Measurements from ENCODE around the gene SELENOS.

The SELENOS gene

DNA sequence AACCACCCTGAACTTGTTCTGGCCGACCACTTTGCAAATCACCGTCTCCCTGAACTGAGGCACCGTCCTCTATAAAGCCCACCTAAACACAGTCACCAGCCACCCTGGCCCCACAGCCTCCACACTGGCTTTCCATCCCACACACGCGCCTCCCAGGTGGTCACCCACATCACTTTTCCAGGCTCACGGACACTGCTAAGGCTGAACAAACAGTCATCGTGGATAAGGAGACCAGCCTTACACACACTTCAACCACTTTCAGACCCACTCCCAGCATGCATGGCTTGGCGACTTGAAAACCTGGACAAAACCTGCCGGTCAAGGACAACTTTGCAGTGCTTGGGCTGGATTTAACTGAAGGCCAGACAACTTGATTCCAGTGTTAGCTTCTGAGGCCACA, 33.9 kb downstream of the SELENOS start:
- peak overlapping the region; percentile 64 for H3K27ac Mint-ChIP-seq
- H3K4me1 Mint-ChIP-seq (ENCODE audit: low read depth) = peaks cover 91% of the 10 kb centered on the region
- H3K27me3 Mint-ChIP-seq (ENCODE audit: low read depth) = no peaks in the 10 kb centered on the region
- peak overlapping the region; percentile 68 for H3K4me3 Mint-ChIP-seq
- no peak for DNase-seq (ENCODE audit: low spot score)
- H3K36me3 Mint-ChIP-seq (ENCODE audit: low read depth) = peaks cover 41% of the 10 kb centered on the region
- no peaks in the 10 kb centered on the region for H3K9me3 Mint-ChIP-seq

- Mint-ChIP-seq H3K9me3 (no peaks in the 10 kb centered on the region), H3K4me3 (peak overlapping the region; percentile 68), H3K27ac (peak overlapping the region; percentile 88), H3K36me3 (ENCODE audit: low read depth) (peaks cover 40% of the 10 kb centered on the region), H3K27me3 (ENCODE audit: low read depth) (no peaks in the 10 kb centered on the region), H3K4me1 (ENCODE audit: low read depth) (peaks cover 87% of the 10 kb centered on the region)
- DNase-seq (ENCODE audit: low spot score) = no peak
Measured at GRCh38 chr15:101242999-101243336, 34.3 kb downstream of the SELENOS start.

GRCh38 chr15:101242160-101242998, 34.9 kb downstream of the SELENOS start:
- Mint-ChIP-seq H3K36me3 (ENCODE audit: low read depth) (peaks cover 41% of the 10 kb centered on the region), H3K4me3 (peak overlapping the region; percentile 68), H3K4me1 (ENCODE audit: low read depth) (peaks cover 83% of the 10 kb centered on the region), H3K27ac (peak overlapping the region; percentile 88), H3K27me3 (ENCODE audit: low read depth) (no peaks in the 10 kb centered on the region), H3K9me3 (no peaks in the 10 kb centered on the region)
- peak; percentile 65 for DNase-seq (ENCODE audit: low spot score)

GRCh38 chr15:101240358-101240757, 36.9 kb downstream of the SELENOS start:
- H3K4me1 Mint-ChIP-seq (ENCODE audit: low read depth) = peaks cover 69% of the 10 kb centered on the region
- peak overlapping the region; percentile 82 for H3K4me3 Mint-ChIP-seq
- H3K27me3 Mint-ChIP-seq (ENCODE audit: low read depth) = no peaks in the 10 kb centered on the region
- H3K9me3 Mint-ChIP-seq = no peaks in the 10 kb centered on the region
- DNase-seq (ENCODE audit: low spot score) = no peak
- H3K36me3 Mint-ChIP-seq (ENCODE audit: low read depth) = peaks cover 47% of the 10 kb centered on the region
- peak overlapping the region; percentile 63 for H3K27ac Mint-ChIP-seq

GRCh38 chr15:101239724-101240136, 37.6 kb downstream of the SELENOS start:
- Mint-ChIP-seq H3K9me3 (no peaks in the 10 kb centered on the region), H3K4me1 (ENCODE audit: low read depth) (peaks cover 69% of the 10 kb centered on the region), H3K27ac (peak overlapping the region; percentile 95), H3K27me3 (ENCODE audit: low read depth) (no peaks in the 10 kb centered on the region), H3K36me3 (ENCODE audit: low read depth) (peaks cover 48% of the 10 kb centered on the region), H3K4me3 (peak overlapping the region; percentile 82)
- no peak for DNase-seq (ENCODE audit: low spot score)

DNA sequence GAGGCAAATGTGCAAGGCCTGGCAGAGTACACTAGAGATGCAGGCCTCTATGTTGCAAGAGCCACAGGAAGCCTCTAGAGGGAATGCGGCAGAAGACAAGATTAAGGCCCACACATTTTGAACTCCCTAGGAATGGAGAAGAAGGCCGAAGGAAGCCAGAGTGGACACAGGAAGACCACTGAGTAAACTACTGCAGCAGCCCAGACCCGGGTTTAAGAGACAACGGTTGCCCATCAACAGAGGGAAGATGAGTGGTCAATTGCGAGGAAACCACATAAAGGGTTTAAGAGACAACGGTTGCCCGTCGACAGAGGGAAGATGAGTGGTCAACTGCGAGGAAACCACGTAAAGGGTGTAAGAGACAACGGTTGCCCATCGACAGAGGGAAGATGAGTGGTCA, 40.0 kb downstream of the SELENOS start:
- no peaks in the 10 kb centered on the region for H3K27me3 Mint-ChIP-seq (ENCODE audit: low read depth)
- no peak overlapping the region for H3K4me3 Mint-ChIP-seq
- peaks cover 55% of the 10 kb centered on the region for H3K36me3 Mint-ChIP-seq (ENCODE audit: low read depth)
- peaks cover 59% of the 10 kb centered on the region for H3K4me1 Mint-ChIP-seq (ENCODE audit: low read depth)
- no peaks in the 10 kb centered on the region for H3K9me3 Mint-ChIP-seq
- no peak for DNase-seq (ENCODE audit: low spot score)
- no peak overlapping the region for H3K27ac Mint-ChIP-seq

DNA sequence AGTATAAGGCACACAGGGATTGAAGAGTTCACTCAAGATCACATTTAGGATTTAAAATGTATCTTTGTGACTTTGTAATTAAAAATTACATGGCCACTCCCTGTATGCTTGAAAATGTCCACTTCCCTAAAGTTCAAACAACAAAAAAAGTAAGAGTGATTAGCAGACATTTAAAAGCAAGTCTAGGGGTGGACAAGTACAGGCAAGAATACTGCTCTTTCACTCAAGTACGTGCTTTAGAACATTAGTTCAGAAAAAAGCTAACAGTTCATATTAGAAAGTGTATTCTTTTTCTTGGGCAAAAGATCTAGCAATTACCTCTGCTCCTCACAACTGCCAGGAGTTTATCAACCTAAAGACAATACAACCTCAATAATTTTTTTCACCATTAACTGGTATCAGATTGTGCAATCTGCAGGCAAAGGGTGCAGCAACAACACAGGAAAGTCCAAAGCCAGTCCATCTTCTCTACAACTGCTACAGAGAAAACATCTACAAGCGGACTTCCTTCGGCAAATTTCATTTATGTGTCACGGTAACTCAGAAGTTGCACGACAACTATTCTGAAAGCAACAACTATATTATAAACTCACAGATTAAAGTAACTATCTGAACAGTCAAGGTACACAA, 43.5 kb downstream of the SELENOS start:
- Mint-ChIP-seq H3K4me1 (ENCODE audit: low read depth) (peaks cover 43% of the 10 kb centered on the region), H3K36me3 (ENCODE audit: low read depth) (peaks cover 76% of the 10 kb centered on the region), H3K4me3 (no peak overlapping the region), H3K27ac (no peak overlapping the region), H3K9me3 (peaks cover 8% of the 10 kb centered on the region), H3K27me3 (ENCODE audit: low read depth) (no peaks in the 10 kb centered on the region)
- no peak for DNase-seq (ENCODE audit: low spot score)

GRCh38 chr15:101232677-101233076, 44.6 kb downstream of the SELENOS start:
- no peak overlapping the region for H3K4me3 Mint-ChIP-seq
- H3K9me3 Mint-ChIP-seq = peaks cover 17% of the 10 kb centered on the region
- DNase-seq (ENCODE audit: low spot score) = no peak
- peaks cover 79% of the 10 kb centered on the region for H3K36me3 Mint-ChIP-seq (ENCODE audit: low read depth)
- H3K27ac Mint-ChIP-seq = peak overlapping the region; percentile 62
- peaks cover 44% of the 10 kb centered on the region for H3K4me1 Mint-ChIP-seq (ENCODE audit: low read depth)
- no peaks in the 10 kb centered on the region for H3K27me3 Mint-ChIP-seq (ENCODE audit: low read depth)

DNA sequence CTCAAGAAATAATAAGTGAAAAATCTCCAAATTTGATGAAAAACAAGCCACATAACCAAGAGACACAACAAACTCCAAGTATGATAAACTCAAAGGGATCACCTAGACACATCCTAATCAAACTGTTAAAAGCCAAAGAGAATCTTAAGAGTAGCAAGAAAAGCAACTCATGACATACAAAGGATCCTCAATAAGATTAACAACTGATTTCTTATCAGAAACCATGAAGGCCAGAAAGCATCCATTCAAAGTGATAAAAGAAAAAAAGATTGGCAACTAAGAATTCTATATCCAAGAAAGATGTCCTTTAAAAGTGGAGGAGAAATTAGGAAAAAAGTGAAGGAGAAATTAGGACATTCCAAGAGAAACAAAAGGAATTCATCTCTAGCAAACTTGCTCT, 49.0 kb downstream of the SELENOS start:
- DNase-seq (ENCODE audit: low spot score) = no peak
- Mint-ChIP-seq H3K4me3 (no peak overlapping the region), H3K9me3 (peaks cover 19% of the 10 kb centered on the region), H3K4me1 (ENCODE audit: low read depth) (peaks cover 54% of the 10 kb centered on the region), H3K27ac (no peak overlapping the region), H3K36me3 (ENCODE audit: low read depth) (peaks cover 76% of the 10 kb centered on the region), H3K27me3 (ENCODE audit: low read depth) (no peaks in the 10 kb centered on the region)

- Mint-ChIP-seq H3K9me3 (peaks cover 19% of the 10 kb centered on the region), H3K36me3 (ENCODE audit: low read depth) (peaks cover 54% of the 10 kb centered on the region), H3K4me1 (ENCODE audit: low read depth) (peaks cover 60% of the 10 kb centered on the region), H3K27me3 (ENCODE audit: low read depth) (no peaks in the 10 kb centered on the region), H3K27ac (peak overlapping the region; percentile 56), H3K4me3 (no peak overlapping the region)
- DNase-seq (ENCODE audit: low spot score) = no peak
Measured at GRCh38 chr15:101225658-101226057, 51.6 kb downstream of the SELENOS start.

All from T-helper 2 cell treated with Interferon-gamma antibody and Interleukin-4, amounts not matched to agents 5 μg/mL and 100 μg/mL, for 36 hours (primary cell).